Measurements from ENCODE around the gene RHBDD3.

Gene RHBDD3

GRCh38 chr22:29291215-29291614 is 23.4 kb upstream of the RHBDD3 start:
- TF ChIP-seq SUZ12 (IDR thresholded peaks at IDR 0.05; ENCODE audit: extremely low read depth, insufficient read depth, insufficient read length) = no peak
- TF ChIP-seq ZNF274 (IDR thresholded peaks at IDR 0.05; ENCODE audit: low read depth, low read length) = no peak
- no peak for TF ChIP-seq YY1 (IDR thresholded peaks at IDR 0.05; ENCODE audit: insufficient read depth, insufficient read length)
- Histone ChIP-seq H3K27me3 (ENCODE audit: insufficient read depth, insufficient read length) (no peaks in the 10 kb centered on the region), H3K4me1 (ENCODE audit: insufficient read depth, insufficient read length) (no peaks in the 10 kb centered on the region), H3K36me3 (ENCODE audit: insufficient read depth, insufficient read length, low read length) (peaks cover 94% of the 10 kb centered on the region), H3K4me3 (ENCODE audit: insufficient read length, low read depth) (no peak overlapping the region), H3K9ac (ENCODE audit: insufficient read length, low read depth) (no peak overlapping the region), H3K9me3 (ENCODE audit: insufficient read depth, low read length) (no peaks in the 10 kb centered on the region)
- DNase-seq (ENCODE audit: low read depth, low spot score) = no peak

GRCh38 chr22:29290061-29290460 is 22.3 kb upstream of the RHBDD3 start:
- H3K36me3 ChIP-seq (ENCODE audit: insufficient read depth, insufficient read length, low read length) = peaks cover 92% of the 10 kb centered on the region

GRCh38 chr22:29288837-29289236 is 21.1 kb upstream of the RHBDD3 start:
- H3K27me3 ChIP-seq (ENCODE audit: insufficient read depth, insufficient read length) = no peaks in the 10 kb centered on the region
- no peak for TF ChIP-seq YY1 (IDR thresholded peaks at IDR 0.05; ENCODE audit: insufficient read depth, insufficient read length)
- no peak for TF ChIP-seq ZNF274 (IDR thresholded peaks at IDR 0.05; ENCODE audit: low read depth, low read length)
- TF ChIP-seq SUZ12 (IDR thresholded peaks at IDR 0.05; ENCODE audit: extremely low read depth, insufficient read depth, insufficient read length) = no peak
- H3K9ac ChIP-seq (ENCODE audit: insufficient read length, low read depth) = no peak overlapping the region
- H3K36me3 ChIP-seq (ENCODE audit: insufficient read depth, insufficient read length, low read length) = peaks cover 94% of the 10 kb centered on the region
- no peak overlapping the region for H3K4me3 ChIP-seq (ENCODE audit: insufficient read length, low read depth)
- no peaks in the 10 kb centered on the region for H3K4me1 ChIP-seq (ENCODE audit: insufficient read depth, insufficient read length)
- H3K9me3 ChIP-seq (ENCODE audit: insufficient read depth, low read length) = no peaks in the 10 kb centered on the region
- no peak for DNase-seq (ENCODE audit: low read depth, low spot score)

More at GRCh38 chr22:29290061-29290460, 22.3 kb upstream of the RHBDD3 start:
- DNase-seq (ENCODE audit: low read depth, low spot score) = no peak
- TF ChIP-seq SUZ12 (IDR thresholded peaks at IDR 0.05; ENCODE audit: extremely low read depth, insufficient read depth, insufficient read length) (no peak), YY1 (IDR thresholded peaks at IDR 0.05; ENCODE audit: insufficient read depth, insufficient read length) (no peak), ZNF274 (IDR thresholded peaks at IDR 0.05; ENCODE audit: low read depth, low read length) (no peak)
- Histone ChIP-seq H3K27me3 (ENCODE audit: insufficient read depth, insufficient read length) (no peaks in the 10 kb centered on the region), H3K9ac (ENCODE audit: insufficient read length, low read depth) (no peak overlapping the region), H3K4me3 (ENCODE audit: insufficient read length, low read depth) (no peak overlapping the region), H3K9me3 (ENCODE audit: insufficient read depth, low read length) (no peaks in the 10 kb centered on the region), H3K4me1 (ENCODE audit: insufficient read depth, insufficient read length) (no peaks in the 10 kb centered on the region)

- TF ChIP-seq YY1 (IDR thresholded peaks at IDR 0.05; ENCODE audit: insufficient read depth, insufficient read length) (no peak), SUZ12 (IDR thresholded peaks at IDR 0.05; ENCODE audit: extremely low read depth, insufficient read depth, insufficient read length) (no peak), ZNF274 (IDR thresholded peaks at IDR 0.05; ENCODE audit: low read depth, low read length) (no peak)
Measured at GRCh38 chr22:29284196-29284595, 16.4 kb upstream of the RHBDD3 start.

GRCh38 chr22:29277927-29278326 is 10.1 kb upstream of the RHBDD3 start:
- no peak overlapping the region for H3K4me3 ChIP-seq (ENCODE audit: insufficient read length, low read depth)
- no peaks in the 10 kb centered on the region for H3K27me3 ChIP-seq (ENCODE audit: insufficient read depth, insufficient read length)
- peaks cover 5% of the 10 kb centered on the region for H3K4me1 ChIP-seq (ENCODE audit: insufficient read depth, insufficient read length)
- peaks cover 80% of the 10 kb centered on the region for H3K36me3 ChIP-seq (ENCODE audit: insufficient read depth, insufficient read length, low read length)
- DNase-seq (ENCODE audit: low read depth, low spot score) = no peak
- H3K9me3 ChIP-seq (ENCODE audit: insufficient read depth, low read length) = no peaks in the 10 kb centered on the region
- no peak overlapping the region for H3K9ac ChIP-seq (ENCODE audit: insufficient read length, low read depth)
- TF ChIP-seq YY1 (IDR thresholded peaks at IDR 0.05; ENCODE audit: insufficient read depth, insufficient read length) (no peak), ZNF274 (IDR thresholded peaks at IDR 0.05; ENCODE audit: low read depth, low read length) (no peak), SUZ12 (IDR thresholded peaks at IDR 0.05; ENCODE audit: extremely low read depth, insufficient read depth, insufficient read length) (no peak)

More at GRCh38 chr22:29284196-29284595, 16.4 kb upstream of the RHBDD3 start:
- H3K9me3 ChIP-seq (ENCODE audit: insufficient read depth, low read length) = no peaks in the 10 kb centered on the region
- no peak overlapping the region for H3K4me3 ChIP-seq (ENCODE audit: insufficient read length, low read depth)
- DNase-seq (ENCODE audit: low read depth, low spot score) = no peak
- H3K36me3 ChIP-seq (ENCODE audit: insufficient read depth, insufficient read length, low read length) = peaks cover 77% of the 10 kb centered on the region
- H3K9ac ChIP-seq (ENCODE audit: insufficient read length, low read depth) = no peak overlapping the region
- no peaks in the 10 kb centered on the region for H3K27me3 ChIP-seq (ENCODE audit: insufficient read depth, insufficient read length)
- H3K4me1 ChIP-seq (ENCODE audit: insufficient read depth, insufficient read length) = no peaks in the 10 kb centered on the region

GRCh38 chr22:29275819-29276565 is 8.2 kb upstream of the RHBDD3 start:
- H3K4me3 ChIP-seq (ENCODE audit: insufficient read length, low read depth) = no peak overlapping the region
- H3K4me1 ChIP-seq (ENCODE audit: insufficient read depth, insufficient read length) = peaks cover 5% of the 10 kb centered on the region
- no peak for DNase-seq (ENCODE audit: low read depth, low spot score)
- H3K27me3 ChIP-seq (ENCODE audit: insufficient read depth, insufficient read length) = no peaks in the 10 kb centered on the region
- H3K9ac ChIP-seq (ENCODE audit: insufficient read length, low read depth) = no peak overlapping the region
- H3K36me3 ChIP-seq (ENCODE audit: insufficient read depth, insufficient read length, low read length) = peaks cover 89% of the 10 kb centered on the region
- no peaks in the 10 kb centered on the region for H3K9me3 ChIP-seq (ENCODE audit: insufficient read depth, low read length)
- no peak for TF ChIP-seq YY1 (IDR thresholded peaks at IDR 0.05; ENCODE audit: insufficient read depth, insufficient read length)
- TF ChIP-seq ZNF274 (IDR thresholded peaks at IDR 0.05; ENCODE audit: low read depth, low read length) = no peak
- no peak for TF ChIP-seq SUZ12 (IDR thresholded peaks at IDR 0.05; ENCODE audit: extremely low read depth, insufficient read depth, insufficient read length)

- H3K4me3 ChIP-seq (ENCODE audit: insufficient read length, low read depth) = no peak overlapping the region
- H3K9ac ChIP-seq (ENCODE audit: insufficient read length, low read depth) = no peak overlapping the region
- no peak for TF ChIP-seq SUZ12 (IDR thresholded peaks at IDR 0.05; ENCODE audit: extremely low read depth, insufficient read depth, insufficient read length)
- no peak for TF ChIP-seq ZNF274 (IDR thresholded peaks at IDR 0.05; ENCODE audit: low read depth, low read length)
- TF ChIP-seq YY1 (IDR thresholded peaks at IDR 0.05; ENCODE audit: insufficient read depth, insufficient read length) = no peak
- H3K9me3 ChIP-seq (ENCODE audit: insufficient read depth, low read length) = no peaks in the 10 kb centered on the region
- H3K36me3 ChIP-seq (ENCODE audit: insufficient read depth, insufficient read length, low read length) = peaks cover 93% of the 10 kb centered on the region
- peaks cover 5% of the 10 kb centered on the region for H3K4me1 ChIP-seq (ENCODE audit: insufficient read depth, insufficient read length)
- H3K27me3 ChIP-seq (ENCODE audit: insufficient read depth, insufficient read length) = no peaks in the 10 kb centered on the region
- DNase-seq (ENCODE audit: low read depth, low spot score) = no peak
Measured at GRCh38 chr22:29275167-29275566, 7.4 kb upstream of the RHBDD3 start.
